ENCODE measurements around the gene AMIGO2.

DNA sequence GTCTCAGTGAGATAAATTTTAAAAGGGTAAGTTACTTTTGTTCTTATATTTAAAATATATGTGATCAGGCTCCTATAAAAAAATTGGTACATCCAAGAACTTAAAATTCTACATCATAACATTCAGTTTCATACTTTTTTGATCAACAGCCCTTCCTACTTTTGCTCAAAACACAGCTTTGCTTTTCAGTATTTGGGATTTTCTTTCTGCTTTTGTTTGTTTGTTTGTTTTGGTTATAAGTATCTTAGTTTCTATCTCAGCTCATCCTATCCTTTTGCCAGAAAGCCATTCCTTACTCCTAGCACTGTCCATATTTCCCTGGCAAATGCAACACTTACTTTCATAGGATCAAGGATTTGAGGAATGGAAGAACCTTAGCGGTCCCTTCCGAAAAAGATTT lies 5.0 kb downstream of the AMIGO2 start:
- TF ChIP-seq, protein P1, sequence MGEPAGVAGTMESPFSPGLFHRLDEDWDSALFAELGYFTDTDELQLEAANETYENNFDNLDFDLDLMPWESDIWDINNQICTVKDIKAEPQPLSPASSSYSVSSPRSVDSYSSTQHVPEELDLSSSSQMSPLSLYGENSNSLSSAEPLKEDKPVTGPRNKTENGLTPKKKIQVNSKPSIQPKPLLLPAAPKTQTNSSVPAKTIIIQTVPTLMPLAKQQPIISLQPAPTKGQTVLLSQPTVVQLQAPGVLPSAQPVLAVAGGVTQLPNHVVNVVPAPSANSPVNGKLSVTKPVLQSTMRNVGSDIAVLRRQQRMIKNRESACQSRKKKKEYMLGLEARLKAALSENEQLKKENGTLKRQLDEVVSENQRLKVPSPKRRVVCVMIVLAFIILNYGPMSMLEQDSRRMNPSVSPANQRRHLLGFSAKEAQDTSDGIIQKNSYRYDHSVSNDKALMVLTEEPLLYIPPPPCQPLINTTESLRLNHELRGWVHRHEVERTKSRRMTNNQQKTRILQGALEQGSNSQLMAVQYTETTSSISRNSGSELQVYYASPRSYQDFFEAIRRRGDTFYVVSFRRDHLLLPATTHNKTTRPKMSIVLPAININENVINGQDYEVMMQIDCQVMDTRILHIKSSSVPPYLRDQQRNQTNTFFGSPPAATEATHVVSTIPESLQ (CRISPR knock-in tag; IDR thresholded peaks at IDR 0.05) = no peak
- TF ChIP-seq, protein P2, sequence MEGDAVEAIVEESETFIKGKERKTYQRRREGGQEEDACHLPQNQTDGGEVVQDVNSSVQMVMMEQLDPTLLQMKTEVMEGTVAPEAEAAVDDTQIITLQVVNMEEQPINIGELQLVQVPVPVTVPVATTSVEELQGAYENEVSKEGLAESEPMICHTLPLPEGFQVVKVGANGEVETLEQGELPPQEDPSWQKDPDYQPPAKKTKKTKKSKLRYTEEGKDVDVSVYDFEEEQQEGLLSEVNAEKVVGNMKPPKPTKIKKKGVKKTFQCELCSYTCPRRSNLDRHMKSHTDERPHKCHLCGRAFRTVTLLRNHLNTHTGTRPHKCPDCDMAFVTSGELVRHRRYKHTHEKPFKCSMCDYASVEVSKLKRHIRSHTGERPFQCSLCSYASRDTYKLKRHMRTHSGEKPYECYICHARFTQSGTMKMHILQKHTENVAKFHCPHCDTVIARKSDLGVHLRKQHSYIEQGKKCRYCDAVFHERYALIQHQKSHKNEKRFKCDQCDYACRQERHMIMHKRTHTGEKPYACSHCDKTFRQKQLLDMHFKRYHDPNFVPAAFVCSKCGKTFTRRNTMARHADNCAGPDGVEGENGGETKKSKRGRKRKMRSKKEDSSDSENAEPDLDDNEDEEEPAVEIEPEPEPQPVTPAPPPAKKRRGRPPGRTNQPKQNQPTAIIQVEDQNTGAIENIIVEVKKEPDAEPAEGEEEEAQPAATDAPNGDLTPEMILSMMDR (IDR thresholded peaks at IDR 0.05 in 2 of 3, conservative IDR thresholded peaks at IDR 0.05 in 1 of 3; ENCODE audit: insufficient read depth in 2 of 3, low read depth in 1 of 3, low read length in 3 of 3) = no peak
- TF ChIP-seq GABPA (tag; conservative IDR thresholded peaks at IDR 0.05; ENCODE audit: low read depth) (no peak), POLR2A (conservative IDR thresholded peaks at IDR 0.05) (no peak), CCAR2 (IDR thresholded peaks at IDR 0.05; ENCODE audit: low read depth, low read length) (no peak), ELF4 (CRISPR knock-in tag; IDR thresholded peaks at IDR 0.05) (no peak), ZNF263 (CRISPR knock-in tag; IDR thresholded peaks at IDR 0.05; ENCODE audit: borderline replicate concordance) (no peak), NFIC (IDR thresholded peaks at IDR 0.05) (no peak), ZFX (CRISPR knock-in tag; IDR thresholded peaks at IDR 0.05) (no peak), ZEB2 (IDR thresholded peaks at IDR 0.05) (no peak)
- TF ChIP-seq, protein P3, sequence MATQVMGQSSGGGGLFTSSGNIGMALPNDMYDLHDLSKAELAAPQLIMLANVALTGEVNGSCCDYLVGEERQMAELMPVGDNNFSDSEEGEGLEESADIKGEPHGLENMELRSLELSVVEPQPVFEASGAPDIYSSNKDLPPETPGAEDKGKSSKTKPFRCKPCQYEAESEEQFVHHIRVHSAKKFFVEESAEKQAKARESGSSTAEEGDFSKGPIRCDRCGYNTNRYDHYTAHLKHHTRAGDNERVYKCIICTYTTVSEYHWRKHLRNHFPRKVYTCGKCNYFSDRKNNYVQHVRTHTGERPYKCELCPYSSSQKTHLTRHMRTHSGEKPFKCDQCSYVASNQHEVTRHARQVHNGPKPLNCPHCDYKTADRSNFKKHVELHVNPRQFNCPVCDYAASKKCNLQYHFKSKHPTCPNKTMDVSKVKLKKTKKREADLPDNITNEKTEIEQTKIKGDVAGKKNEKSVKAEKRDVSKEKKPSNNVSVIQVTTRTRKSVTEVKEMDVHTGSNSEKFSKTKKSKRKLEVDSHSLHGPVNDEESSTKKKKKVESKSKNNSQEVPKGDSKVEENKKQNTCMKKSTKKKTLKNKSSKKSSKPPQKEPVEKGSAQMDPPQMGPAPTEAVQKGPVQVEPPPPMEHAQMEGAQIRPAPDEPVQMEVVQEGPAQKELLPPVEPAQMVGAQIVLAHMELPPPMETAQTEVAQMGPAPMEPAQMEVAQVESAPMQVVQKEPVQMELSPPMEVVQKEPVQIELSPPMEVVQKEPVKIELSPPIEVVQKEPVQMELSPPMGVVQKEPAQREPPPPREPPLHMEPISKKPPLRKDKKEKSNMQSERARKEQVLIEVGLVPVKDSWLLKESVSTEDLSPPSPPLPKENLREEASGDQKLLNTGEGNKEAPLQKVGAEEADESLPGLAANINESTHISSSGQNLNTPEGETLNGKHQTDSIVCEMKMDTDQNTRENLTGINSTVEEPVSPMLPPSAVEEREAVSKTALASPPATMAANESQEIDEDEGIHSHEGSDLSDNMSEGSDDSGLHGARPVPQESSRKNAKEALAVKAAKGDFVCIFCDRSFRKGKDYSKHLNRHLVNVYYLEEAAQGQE (IDR thresholded peaks at IDR 0.05; ENCODE audit: borderline replicate concordance) = no peak
- TF ChIP-seq, protein P3 (CRISPR knock-in tag; IDR thresholded peaks at IDR 0.05; ENCODE audit: low read depth) = no peak
- TF ChIP-seq, protein P4, sequence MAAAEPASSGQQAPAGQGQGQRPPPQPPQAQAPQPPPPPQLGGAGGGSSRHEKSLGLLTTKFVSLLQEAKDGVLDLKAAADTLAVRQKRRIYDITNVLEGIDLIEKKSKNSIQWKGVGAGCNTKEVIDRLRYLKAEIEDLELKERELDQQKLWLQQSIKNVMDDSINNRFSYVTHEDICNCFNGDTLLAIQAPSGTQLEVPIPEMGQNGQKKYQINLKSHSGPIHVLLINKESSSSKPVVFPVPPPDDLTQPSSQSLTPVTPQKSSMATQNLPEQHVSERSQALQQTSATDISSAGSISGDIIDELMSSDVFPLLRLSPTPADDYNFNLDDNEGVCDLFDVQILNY (CRISPR knock-in tag; IDR thresholded peaks at IDR 0.05) = no peak
